Transverse colon (tissue), 4 donors: Measurements from ENCODE around the gene ZDHHC19. TPM values are rescaled to one million over a fixed set of nuclear protein-coding genes. Genes with fewer than 3 reads are reported as not detected.
"Not testable (repeated sequence)": the region's sequence is repeated elsewhere in the genome, so short reads cannot be mapped to it uniquely, and the experiment has no call there.

Source experiments
- DNase-seq: peaks from one replicate; pipeline ENCODE4 v3.0.0-alpha.2; 2019
- H3K27ac ChIP-seq, 4 donors: fragments of 200-600 bp; sonication (generic); 2 replicates each; pipeline ENCODE4 v1.5.1; 2016 to 2018; ENCODE audit warnings: inconsistent platforms in 4 of 4
- H3K27me3 ChIP-seq: fragments of 200-600 bp; sonication (generic); 2 replicates; pipeline ENCODE4 v1.5.1; 2017; ENCODE audit warnings: inconsistent platforms
- H3K36me3 ChIP-seq, 4 donors: fragments of 200-600 bp; sonication (generic); 2 replicates each; pipeline ENCODE4 v1.5.1; 2017 to 2019; ENCODE audit warnings: inconsistent platforms in 4 of 4
- H3K4me1 ChIP-seq, 4 donors: fragments of 200-600 bp; sonication (generic); 2 replicates each; pipeline ENCODE4 v1.5.1; 2017 to 2020; ENCODE audit warnings: inconsistent platforms in 4 of 4
- H3K4me3 ChIP-seq, 4 donors: fragments of 200-600 bp; sonication (generic); 1 replicate in 1 of 4; 2 replicates in 3 of 4; pipeline versions ENCODE4 v1.5.1 to v1.6.1; 2017 to 2019; ENCODE audit warnings: inconsistent platforms in 4 of 4
- H3K9me3 ChIP-seq, 2 donors: fragments of 200-600 bp; sonication (generic); 2 replicates each; pipeline ENCODE4 v1.5.1; 2017 to 2019; ENCODE audit warnings: inconsistent platforms in 2 of 2
- CTCF ChIP-seq, 5 experiments: fragments of 200-600 bp in 3 of 5; fragments of 450-650 bp in 2 of 5; sonication (generic) in 3 of 5; IDR thresholded peaks; 1 replicate in 2 of 5; 2 replicates in 3 of 5; pipeline ENCODE4 v1.5.1; 2016 to 2017; ENCODE audit warnings: antibody characterized with exemption in 5 of 5, inconsistent platforms in 3 of 5, mild to moderate bottlenecking in 2 of 5, moderate library complexity in 1 of 5
- EP300 ChIP-seq: sonication (generic); formaldehyde crosslinking; IDR thresholded peaks from one replicate; pipeline ENCODE4 v1.6.1; 2017; ENCODE audit warnings: antibody characterized with exemption, low read depth
- POLR2A ChIP-seq: fragments of 450-650 bp; IDR thresholded peaks from one replicate; pipeline ENCODE4 v1.6.1; 2016; ENCODE audit warnings: antibody characterized with exemption, mild to moderate bottlenecking, moderate library complexity
- POLR2AphosphoS5 ChIP-seq, 3 donors: sonication (generic); formaldehyde crosslinking; IDR thresholded peaks; one replicate each; pipeline ENCODE4 v1.6.1; 2016; ENCODE audit warnings: antibody characterized with exemption in 3 of 3
- WGBS, 2 donors: methylation state at CpG; one replicate each; pipeline ENCODE4 v1.1.5; 2018; ENCODE audit warnings: low coverage in 1 of 2; 5-methylcytosine and 5-hydroxymethylcytosine counted together
- in situ Hi-C, 4 donors: fragments of 200-750 bp; cut with MboI; loops; one replicate each; pipeline versions ENCODE4 v1.15.0 to v1.15.1; 2017; ENCODE audit warnings: low sequenced_read_pairs in 3 of 4, low pct_ligation_motif_present in 1 of 4, low pct_unique_long_range_greater_than_20kb in 1 of 4
- intact Hi-C: fragments of 100-400 bp; cut with DNase I; formaldehyde crosslinking; loops from one replicate; pipeline ENCODE4 v1.15.1; 2023; ENCODE audit warnings: low total_unique reads
- total RNA-seq, 4 donors: library from RNA; depleted of rRNA; stranded (reverse); fragments of >200 nt; gene quantifications; one replicate each; pipeline ENCODE4 v1.1.0, GENCODE V29; 2016

Gene ZDHHC19
- total RNA-seq, 4 donors from 2014 or later, result not detected

- DNase-seq, result no peak
- in situ Hi-C loops, result no loop called here
- Histone ChIP-seq H3K27ac (no peak overlapping the region), H3K4me1 (peaks cover 0 to 4% (median 2%) of the 10 kb centered on the region in 4 donors), H3K9me3 (no peaks in the 10 kb centered on the region), H3K36me3 (no peaks in the 10 kb centered on the region), H3K4me3 (no peak overlapping the region), H3K27me3 (no peaks in the 10 kb centered on the region)
- intact Hi-C loops, result no loop called here
- no peak for TF ChIP-seq POLR2A
- no peak for TF ChIP-seq CTCF (IDR thresholded peaks at IDR 0.05)
- TF ChIP-seq POLR2AphosphoS5 (IDR thresholded peaks at IDR 0.05), result no peak
- 72 to 80% methylated on average over 1 to 5 of the region's 5 CpGs for WGBS, 2 donors
Measured at GRCh38 chr3:196169836-196170240, 41.4 kb downstream of the ZDHHC19 start.

GRCh38 chr3:196168808-196169391 lies 42.3 kb downstream of the ZDHHC19 start:
- Histone ChIP-seq H3K4me1 (peaks cover 3 to 7% (median 3%) of the 10 kb centered on the region in 4 donors), H3K27me3 (no peaks in the 10 kb centered on the region), H3K27ac (peak overlapping the region; percentile 4 to 60 (median 43)), H3K4me3 (no peak overlapping the region), H3K9me3 (no peaks in the 10 kb centered on the region), H3K36me3 (no peaks in the 10 kb centered on the region)
- DNase-seq, result no peak
- no peak for TF ChIP-seq CTCF (IDR thresholded peaks at IDR 0.05)
- no peak for TF ChIP-seq POLR2A
- intact Hi-C loops (no loop called here), in situ Hi-C loops (no loop called here)
- WGBS, 2 donors, result 40 to 50% methylated on average over 2 to 6 of the region's 6 CpGs

- intact Hi-C loops, result no loop called here
- in situ Hi-C loops, result no loop called here
- H3K36me3 ChIP-seq, result no peaks in the 10 kb centered on the region
Measured at GRCh38 chr3:196166741-196167140, 44.5 kb downstream of the ZDHHC19 start.

GRCh38 chr3:196165850-196166249 lies 45.4 kb downstream of the ZDHHC19 start:
- in situ Hi-C loops (no loop called here), intact Hi-C loops (no loop called here)
- Histone ChIP-seq H3K27me3 (no peaks in the 10 kb centered on the region), H3K27ac (no peak overlapping the region), H3K9me3 (no peaks in the 10 kb centered on the region), H3K4me3 (no peak overlapping the region), H3K36me3 (no peaks in the 10 kb centered on the region), H3K4me1 (peaks cover 3 to 13% (median 6%) of the 10 kb centered on the region in 4 donors)
- DNase-seq, result no peak
- TF ChIP-seq CTCF (IDR thresholded peaks at IDR 0.05) (no peak), POLR2AphosphoS5 (IDR thresholded peaks at IDR 0.05) (no peak), POLR2A (no peak), EP300 (no peak)
- 60% methylated on average over 7 of the region's 7 CpGs; no CpG with 5 or more reads in 1 of the 2 donors for WGBS, 2 donors

More at GRCh38 chr3:196166741-196167140, 44.5 kb downstream of the ZDHHC19 start:
- Histone ChIP-seq H3K4me3 (no peak overlapping the region), H3K9me3 (no peaks in the 10 kb centered on the region), H3K4me1 (peaks cover 3 to 13% (median 6%) of the 10 kb centered on the region in 4 donors), H3K27me3 (no peaks in the 10 kb centered on the region), H3K27ac (no peak overlapping the region)
- no peak for DNase-seq
- TF ChIP-seq CTCF (IDR thresholded peaks at IDR 0.05), result no peak
- 88 to 97% methylated on average over 7 of the region's 7 CpGs for WGBS, 2 donors

GRCh38 chr3:196165006-196165575 lies 46.1 kb downstream of the ZDHHC19 start:
- in situ Hi-C loops, H3K36me3 ChIP-seq, H3K4me3 ChIP-seq, DNase-seq, intact Hi-C loops, H3K9me3 ChIP-seq, H3K27ac ChIP-seq, H3K27me3 ChIP-seq: not testable (repeated sequence)
- WGBS, 2 donors, result 72 to 74% methylated on average over 5 of the region's 5 CpGs
- peaks cover 3 to 19% (median 12%) of the 10 kb centered on the region in 4 donors for H3K4me1 ChIP-seq
